KBM-7 (cell line): Measurements from ENCODE around the gene DOK6.
A peak's percentile ranks its signal among the peaks of the same experiment; 100 is the strongest.

Experiments used
- DNase-seq: peaks from one replicate; pipeline ENCODE4 v3.0.0-alpha.2; 2015
- in situ Hi-C: fragments of 300-500 bp; cut with MboI; formaldehyde crosslinking; loops from 2 replicates; pipeline ENCODE4 v1.14.3; 2020; ENCODE audit warnings: low sequenced_read_pairs, low pct_unique_long_range_greater_than_20kb, mixed read lengths

DOK6 gene

GRCh38 chr18:69596345-69596744 lies 195.7 kb downstream of the DOK6 start:
- no peak for DNase-seq
- in situ Hi-C loops = no loop called here

- no peak for DNase-seq
- in situ Hi-C loops = no loop called here
These were observed 196.9 kb downstream of the DOK6 start for GRCh38 chr18:69597561-69597960.

GRCh38 chr18:69599377-69599776 lies 198.7 kb downstream of the DOK6 start:
- in situ Hi-C loops = no loop called here
- DNase-seq = no peak

- no peak for DNase-seq
- in situ Hi-C loops = no loop called here
These were observed 211.6 kb downstream of the DOK6 start for GRCh38 chr18:69612242-69612641.

GRCh38 chr18:69616114-69616513 lies 215.4 kb downstream of the DOK6 start:
- no peak for DNase-seq
- in situ Hi-C loops = no loop called here

- in situ Hi-C loops = no loop called here
- DNase-seq = no peak
These were observed 216.7 kb downstream of the DOK6 start for GRCh38 chr18:69617408-69617807.

- in situ Hi-C loops = no loop called here
- no peak for DNase-seq
These were observed 217.2 kb downstream of the DOK6 start for GRCh38 chr18:69617888-69618287.

GRCh38 chr18:69622184-69622583 lies 221.5 kb downstream of the DOK6 start:
- DNase-seq = no peak
- in situ Hi-C loops = no loop called here

- DNase-seq = no peak
- in situ Hi-C loops = no loop called here
These were observed 222.3 kb downstream of the DOK6 start for GRCh38 chr18:69622961-69623360.

- in situ Hi-C loops = no loop called here
- DNase-seq = no peak
These were observed 225.5 kb downstream of the DOK6 start for GRCh38 chr18:69626171-69626570.

GRCh38 chr18:69626643-69627242 lies 226.1 kb downstream of the DOK6 start:
- in situ Hi-C loops = no loop called here

GRCh38 chr18:69628774-69629359 lies 228.2 kb downstream of the DOK6 start:
- in situ Hi-C loops = no loop called here
- no peak for DNase-seq

More at GRCh38 chr18:69626643-69627242, 226.1 kb downstream of the DOK6 start:
- no peak for DNase-seq

GRCh38 chr18:69631281-69631680 lies 230.6 kb downstream of the DOK6 start:
- DNase-seq = no peak
- in situ Hi-C loops = no loop called here

GRCh38 chr18:69635482-69635881 lies 234.8 kb downstream of the DOK6 start:
- no peak for DNase-seq
- in situ Hi-C loops = no loop called here

GRCh38 chr18:69636529-69637301 lies 236.0 kb downstream of the DOK6 start:
- peak; percentile 2 for DNase-seq
- in situ Hi-C loops = no loop called here

- in situ Hi-C loops = no loop called here
These were observed 237.4 kb downstream of the DOK6 start for GRCh38 chr18:69638056-69638455.

GRCh38 chr18:69647702-69648101 lies 247.0 kb downstream of the DOK6 start:
- no peak for DNase-seq
- in situ Hi-C loops = no loop called here

More at GRCh38 chr18:69638056-69638455, 237.4 kb downstream of the DOK6 start:
- no peak for DNase-seq

- no peak for DNase-seq
- in situ Hi-C loops = no loop called here
These were observed 247.8 kb downstream of the DOK6 start for GRCh38 chr18:69648486-69648885.

GRCh38 chr18:69649684-69650083 lies 249.0 kb downstream of the DOK6 start:
- DNase-seq = no peak
- in situ Hi-C loops = no loop called here

- DNase-seq = no peak
- in situ Hi-C loops = no loop called here
These were observed 250.6 kb downstream of the DOK6 start for GRCh38 chr18:69651243-69651642.
